Fibroblast of skin of abdomen (primary cell): ENCODE data around the gene SEMA3C.

Experiments
- DNase-seq: peaks from one replicate; pipeline ENCODE4 v3.0.0-alpha.2; 2013

Gene SEMA3C

GRCh38 chr7:80823057-80823456, 95.8 kb downstream of the SEMA3C start:
- no peak for DNase-seq

- DNase-seq, result peak; percentile 37
Measured at GRCh38 chr7:80821771-80822319, 97.0 kb downstream of the SEMA3C start.

GRCh38 chr7:80819503-80819902, 99.3 kb downstream of the SEMA3C start:
- no peak for DNase-seq

GRCh38 chr7:80818181-80818580, 100.7 kb downstream of the SEMA3C start:
- DNase-seq, result no peak

- DNase-seq, result no peak
Measured at GRCh38 chr7:80816806-80817205, 102.0 kb downstream of the SEMA3C start.

GRCh38 chr7:80815733-80816132, 103.1 kb downstream of the SEMA3C start:
- no peak for DNase-seq

DNA sequence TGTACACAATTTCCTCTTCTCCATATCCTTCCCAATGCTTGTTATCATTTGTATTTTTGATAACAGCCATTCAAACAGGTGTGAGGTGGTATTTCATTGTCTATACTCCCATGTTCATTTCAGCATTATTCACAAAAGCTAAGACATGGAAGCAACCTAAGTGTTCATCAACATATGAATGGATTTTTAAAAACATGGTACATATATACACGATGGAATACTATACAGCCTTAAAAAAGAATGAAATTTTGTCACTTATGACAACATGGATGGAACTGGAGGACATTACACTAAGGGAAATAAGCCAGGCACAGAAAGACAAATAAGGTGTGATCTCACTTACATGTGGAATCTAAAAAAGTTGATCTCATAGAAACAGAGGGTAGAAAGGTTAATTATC, 109.3 kb downstream of the SEMA3C start:
- DNase-seq, result no peak

DNA sequence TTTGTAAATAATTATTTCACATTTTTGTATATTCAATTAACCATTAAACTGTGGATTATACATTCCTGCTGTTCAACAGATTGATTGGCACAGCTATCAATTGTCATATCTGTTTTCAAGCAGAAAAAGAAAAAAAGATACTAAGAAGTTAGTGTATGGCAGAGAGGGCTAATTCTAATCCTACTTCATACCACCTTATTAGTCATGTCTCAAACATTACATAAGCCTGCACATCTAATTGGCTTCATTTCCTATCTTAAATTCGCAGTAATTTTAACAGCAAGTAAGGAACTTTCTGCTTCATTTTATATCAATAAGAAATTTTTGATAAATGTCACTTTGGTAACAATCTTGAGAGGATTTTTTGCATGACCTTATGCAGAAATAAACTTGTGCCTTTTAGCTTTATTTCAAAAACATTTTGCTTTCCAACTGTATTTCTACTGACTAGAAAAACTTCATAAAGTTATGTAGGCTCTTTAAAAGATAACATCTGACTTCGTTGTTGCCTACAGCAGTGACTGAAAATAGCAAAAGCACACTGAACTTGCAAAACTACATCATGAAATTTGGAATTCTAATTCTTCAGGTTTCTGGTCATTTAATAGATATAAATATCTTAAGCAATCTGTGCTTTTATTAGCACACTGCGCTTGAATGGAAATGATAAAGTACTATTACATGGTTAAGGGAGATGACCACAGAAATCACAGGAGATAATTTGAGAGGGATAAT, 111.5 kb downstream of the SEMA3C start:
- DNase-seq, result no peak

DNA sequence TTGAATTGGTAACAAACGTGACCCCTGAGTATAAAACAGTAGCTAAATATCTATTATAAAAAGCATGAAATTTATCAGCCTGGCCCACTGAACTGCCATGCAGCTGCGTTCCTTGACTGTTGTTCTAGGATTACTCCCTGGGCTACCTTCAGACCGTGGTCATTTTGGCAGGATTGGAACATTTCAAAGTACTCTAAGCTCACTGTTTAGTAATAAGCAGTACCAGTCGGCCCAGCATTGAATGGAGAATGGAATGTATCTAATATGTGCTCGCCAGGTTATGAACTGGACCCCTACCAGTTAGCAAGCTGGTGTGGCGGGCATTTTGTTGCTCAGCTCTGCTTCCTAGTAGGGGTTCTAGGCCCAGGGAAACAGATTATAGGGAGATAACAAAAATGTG, 112.2 kb downstream of the SEMA3C start:
- no peak for DNase-seq

DNA sequence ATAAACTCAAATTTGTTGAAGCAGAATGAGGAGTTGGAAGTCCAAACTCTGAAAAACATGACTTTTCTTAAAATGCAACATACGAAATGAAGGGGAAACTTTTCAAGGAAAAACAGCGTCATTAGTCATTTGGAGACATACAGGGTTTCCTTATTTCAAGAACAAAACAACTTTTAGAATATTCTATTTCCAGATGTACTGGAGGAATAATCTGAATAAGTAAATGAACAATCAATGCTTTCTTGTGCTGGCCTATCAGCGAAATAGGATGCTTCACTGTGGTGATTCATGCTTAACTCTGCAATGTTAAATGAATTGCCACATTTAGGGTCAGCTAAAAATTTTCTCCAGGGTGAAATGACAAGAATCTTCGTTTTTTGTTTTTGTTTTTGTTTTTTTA, 114.3 kb downstream of the SEMA3C start:
- DNase-seq, result no peak

DNA sequence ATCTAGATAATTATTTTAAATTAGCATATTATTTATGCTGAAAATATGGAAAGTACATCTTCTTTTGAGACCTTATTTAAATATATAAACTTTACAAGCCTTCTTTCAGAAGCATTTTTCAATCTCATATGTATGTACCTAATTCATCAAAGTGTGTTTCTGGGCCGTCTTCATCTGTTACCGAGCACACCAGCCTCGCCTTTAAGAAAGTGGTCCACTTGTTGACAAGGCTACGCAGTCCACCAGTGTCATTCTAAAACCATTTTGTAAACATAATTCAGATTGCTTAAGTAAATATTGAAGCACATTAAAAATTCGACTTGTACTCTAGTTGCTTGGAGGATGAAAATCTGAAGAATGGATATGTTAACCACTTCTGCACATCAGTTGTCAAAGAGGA, 116.3 kb downstream of the SEMA3C start:
- DNase-seq, result no peak

DNA sequence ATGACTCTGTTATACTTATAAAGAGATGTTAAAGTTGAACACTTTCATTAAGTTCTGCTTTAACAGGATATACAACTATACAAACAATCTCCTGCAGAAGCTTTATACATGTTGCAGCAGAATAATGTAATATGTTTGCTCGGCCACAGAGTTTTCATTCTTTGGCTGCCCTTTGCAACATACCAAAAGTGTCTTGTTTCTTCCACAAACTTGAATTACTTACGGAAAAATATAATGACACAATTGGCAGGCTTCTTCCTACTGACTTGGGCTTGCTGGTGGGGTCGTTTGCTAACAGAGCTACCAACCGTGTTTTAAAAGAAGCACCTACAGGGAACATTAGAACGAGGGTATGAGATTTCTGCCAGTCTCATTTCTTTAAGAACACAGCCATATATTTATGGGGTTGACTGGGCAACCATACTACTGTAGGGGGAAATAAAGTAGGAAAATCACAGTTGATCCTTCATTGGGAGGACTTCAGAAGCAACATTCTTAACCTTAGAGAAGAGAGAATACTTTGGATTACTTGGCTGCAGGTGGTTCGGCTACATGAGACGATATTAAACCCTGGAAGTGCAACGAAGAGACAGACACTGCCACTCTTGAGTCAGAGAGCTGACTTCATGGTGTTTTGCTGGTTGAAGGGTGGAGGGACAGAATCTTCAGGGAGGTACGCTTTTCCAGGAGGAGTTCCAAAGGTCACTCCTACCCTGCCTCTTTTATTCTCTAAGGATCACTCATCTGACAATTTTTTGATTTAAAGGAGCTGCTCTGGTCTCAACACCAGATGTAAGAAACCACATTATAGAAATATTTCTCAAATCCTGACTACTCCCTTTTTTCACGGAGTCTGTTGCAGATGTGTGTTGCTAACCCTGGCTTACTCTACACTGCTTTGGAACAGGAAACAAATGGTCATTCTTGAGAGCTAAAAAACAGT, 123.9 kb downstream of the SEMA3C start:
- peak; percentile 90 for DNase-seq

DNA sequence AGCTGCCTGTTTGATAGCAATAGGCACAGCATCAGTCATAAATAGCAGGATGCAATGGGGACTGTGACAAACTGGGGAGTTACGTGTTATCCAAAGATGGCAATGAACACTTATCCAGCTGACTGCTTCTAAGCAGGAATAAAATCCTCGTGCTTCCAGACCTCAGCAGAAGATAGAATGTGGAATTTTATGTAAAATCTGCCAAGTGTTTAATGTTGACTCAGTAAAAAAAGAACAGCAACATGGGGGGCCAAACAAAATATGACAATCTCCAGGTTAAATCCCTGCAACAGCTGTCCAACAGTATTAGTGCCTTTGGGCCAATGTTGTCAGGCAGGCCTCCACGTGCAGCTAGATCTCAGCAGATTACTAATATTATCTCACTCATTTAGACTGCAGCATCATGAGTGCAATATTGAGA, 127.3 kb downstream of the SEMA3C start:
- peak; percentile 36 for DNase-seq

DNA sequence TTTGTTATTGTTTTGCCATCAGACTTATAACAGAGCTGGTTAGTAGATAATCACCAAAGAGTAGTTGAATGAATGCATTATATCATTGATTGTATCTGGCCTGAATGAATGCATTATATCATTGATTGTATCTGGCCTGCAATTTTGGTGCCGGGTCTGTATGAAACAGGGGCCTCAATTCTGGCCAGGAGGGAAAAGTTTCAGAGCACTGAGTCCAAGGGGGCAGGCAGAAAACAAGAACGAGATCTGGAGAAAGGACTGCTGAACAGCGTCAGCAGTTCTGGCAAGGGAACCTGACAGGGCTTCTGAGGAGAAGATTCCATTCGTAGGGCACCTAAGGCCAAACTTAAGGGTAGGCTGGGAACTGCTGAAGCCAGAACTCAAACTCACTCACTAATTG, 128.0 kb downstream of the SEMA3C start:
- DNase-seq, result no peak

- DNase-seq, result no peak
Measured at GRCh38 chr7:80787721-80788120, 131.1 kb downstream of the SEMA3C start.

GRCh38 chr7:80785961-80786536, 132.8 kb downstream of the SEMA3C start:
- DNase-seq, result peak; percentile 87

GRCh38 chr7:80785276-80785675, 133.6 kb downstream of the SEMA3C start:
- DNase-seq, result no peak

GRCh38 chr7:80783678-80784327, 135.0 kb downstream of the SEMA3C start:
- DNase-seq, result peak; percentile 86

DNA sequence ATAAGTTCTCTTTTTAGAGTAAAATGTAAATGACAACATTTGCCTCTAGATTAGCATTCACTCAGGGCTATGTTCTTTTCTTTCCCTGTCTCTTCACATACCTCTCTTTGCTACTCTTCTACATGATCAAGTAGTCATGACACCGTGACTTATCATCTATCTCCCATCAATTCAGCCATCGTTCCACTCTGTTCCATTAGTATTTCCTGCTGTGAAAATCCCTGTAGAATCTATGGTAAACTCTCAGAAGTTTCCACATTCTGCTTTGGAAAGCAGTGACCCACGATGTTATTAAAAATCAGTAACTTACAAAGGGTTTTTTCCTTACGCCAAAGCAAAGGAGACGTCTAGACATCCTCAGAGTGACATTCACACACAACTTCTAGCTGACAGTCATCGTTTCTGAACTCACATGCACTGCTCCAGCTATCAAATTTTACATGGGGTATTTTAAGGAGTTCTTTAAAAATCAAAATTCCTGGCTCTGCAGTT, 135.6 kb downstream of the SEMA3C start:
- no peak for DNase-seq

DNA sequence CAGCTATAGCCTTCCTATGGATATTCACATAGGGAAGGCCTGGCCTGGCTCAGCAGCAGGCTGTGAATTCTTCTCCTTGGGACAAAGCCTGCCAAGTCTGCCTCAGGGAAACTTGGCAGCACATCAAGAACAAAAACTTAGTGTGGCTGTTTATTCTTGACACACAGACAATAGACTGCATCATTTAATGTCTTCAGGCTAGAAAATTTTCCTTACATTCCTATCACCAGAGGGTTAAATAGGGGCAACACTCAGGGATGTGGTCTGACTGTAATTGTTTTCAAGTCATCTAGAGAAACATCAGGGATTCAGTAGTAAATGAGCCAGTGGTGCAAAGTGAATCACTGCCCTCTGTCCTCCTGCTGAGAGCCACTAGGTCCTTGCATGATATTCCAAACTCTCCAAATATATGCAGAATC, 137.3 kb downstream of the SEMA3C start:
- DNase-seq, result peak; percentile 90

DNA sequence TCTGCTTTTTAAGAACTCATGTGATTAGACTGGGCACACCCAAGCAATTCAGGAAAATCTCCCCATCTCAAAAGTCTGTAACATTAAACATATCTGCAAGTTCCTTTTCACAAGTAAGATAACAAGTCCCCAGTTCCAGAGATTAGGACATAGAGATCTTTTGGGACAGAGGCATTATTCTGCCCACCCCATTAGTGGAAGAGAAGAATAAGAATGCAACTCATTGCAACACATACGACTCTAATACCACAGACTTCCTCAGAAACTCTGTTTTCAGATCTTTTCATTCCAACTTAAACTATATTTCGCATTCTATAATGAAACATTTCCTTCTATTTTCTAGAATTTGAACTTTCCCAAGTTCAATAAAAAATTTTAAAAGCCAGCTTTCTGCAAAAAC, 137.7 kb downstream of the SEMA3C start:
- no peak for DNase-seq

GRCh38 chr7:80779456-80779855, 139.4 kb downstream of the SEMA3C start:
- DNase-seq, result no peak
